ENCODE results near the gene GTPBP3. TPM values are rescaled to one million over a fixed set of nuclear protein-coding genes. Genes with fewer than 3 reads are reported as not detected.

The GTPBP3 gene
- total and polyA plus RNA-seq, 9 of the 15 experiments (the other 6 are each of a cell fraction or from before 2014, with no cell fraction given), result 4.9 to 124 (median 22.6) TPM

GRCh38 chr19:17303167-17303939 lies 34.0 kb upstream of the GTPBP3 start, which contains the start of gene ABHD8 (continued):
- TF ChIP-seq GMEB1 (CRISPR knock-in tag; IDR thresholded peaks at IDR 0.05) (peak; percentile 64), FOXA1 (IDR thresholded peaks at IDR 0.05; ENCODE audit: borderline replicate concordance) (no peak), PTBP1 (IDR thresholded peaks at IDR 0.05; ENCODE audit: low read depth, low read length) (no peak), ZNF263 (CRISPR knock-in tag; IDR thresholded peaks at IDR 0.05; ENCODE audit: borderline replicate concordance) (no peak; the same call in 1 of the 2 replicates), ZNF184 (CRISPR knock-in tag; IDR thresholded peaks at IDR 0.05) (no peak), CHD1 (IDR thresholded peaks at IDR 0.05; ENCODE audit: low read length) (no peak), SMC3 (conservative IDR thresholded peaks at IDR 0.05; ENCODE audit: insufficient read depth, low read depth, low read length) (no peak), RCOR1 (IDR thresholded peaks at IDR 0.05; ENCODE audit: borderline replicate concordance in 1 of 2, low read depth in 2 of 2, low read length in 2 of 2) (no peak), TEAD1 (CRISPR knock-in tag; IDR thresholded peaks at IDR 0.05) (no peak), ZFP30 (CRISPR knock-in tag; IDR thresholded peaks at IDR 0.05; ENCODE audit: borderline replicate concordance) (no peak), TOE1 (IDR thresholded peaks at IDR 0.05; ENCODE audit: borderline replicate concordance) (peak; percentile 87), TOE1 (CRISPR knock-in tag; IDR thresholded peaks at IDR 0.05; ENCODE audit: borderline replicate concordance, low read depth) (no peak), PHTF2 (CRISPR knock-in tag; IDR thresholded peaks at IDR 0.05) (no peak), EP400 (IDR thresholded peaks at IDR 0.05) (no peak)
- TF ChIP-seq, protein P1, sequence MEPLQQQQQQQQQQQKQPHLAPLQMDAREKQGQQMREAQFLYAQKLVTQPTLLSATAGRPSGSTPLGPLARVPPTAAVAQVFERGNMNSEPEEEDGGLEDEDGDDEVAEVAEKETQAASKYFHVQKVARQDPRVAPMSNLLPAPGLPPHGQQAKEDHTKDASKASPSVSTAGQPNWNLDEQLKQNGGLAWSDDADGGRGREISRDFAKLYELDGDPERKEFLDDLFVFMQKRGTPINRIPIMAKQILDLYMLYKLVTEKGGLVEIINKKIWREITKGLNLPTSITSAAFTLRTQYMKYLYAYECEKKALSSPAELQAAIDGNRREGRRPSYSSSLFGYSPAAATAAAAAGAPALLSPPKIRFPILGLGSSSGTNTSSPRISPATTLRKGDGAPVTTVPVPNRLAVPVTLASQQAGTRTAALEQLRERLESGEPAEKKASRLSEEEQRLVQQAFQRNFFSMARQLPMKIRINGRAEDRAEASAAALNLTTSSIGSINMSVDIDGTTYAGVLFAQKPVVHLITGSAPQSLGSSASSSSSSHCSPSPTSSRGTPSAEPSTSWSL (CRISPR knock-in tag; IDR thresholded peaks at IDR 0.05; ENCODE audit: borderline replicate concordance), result no peak
- TF ChIP-seq, protein P2, sequence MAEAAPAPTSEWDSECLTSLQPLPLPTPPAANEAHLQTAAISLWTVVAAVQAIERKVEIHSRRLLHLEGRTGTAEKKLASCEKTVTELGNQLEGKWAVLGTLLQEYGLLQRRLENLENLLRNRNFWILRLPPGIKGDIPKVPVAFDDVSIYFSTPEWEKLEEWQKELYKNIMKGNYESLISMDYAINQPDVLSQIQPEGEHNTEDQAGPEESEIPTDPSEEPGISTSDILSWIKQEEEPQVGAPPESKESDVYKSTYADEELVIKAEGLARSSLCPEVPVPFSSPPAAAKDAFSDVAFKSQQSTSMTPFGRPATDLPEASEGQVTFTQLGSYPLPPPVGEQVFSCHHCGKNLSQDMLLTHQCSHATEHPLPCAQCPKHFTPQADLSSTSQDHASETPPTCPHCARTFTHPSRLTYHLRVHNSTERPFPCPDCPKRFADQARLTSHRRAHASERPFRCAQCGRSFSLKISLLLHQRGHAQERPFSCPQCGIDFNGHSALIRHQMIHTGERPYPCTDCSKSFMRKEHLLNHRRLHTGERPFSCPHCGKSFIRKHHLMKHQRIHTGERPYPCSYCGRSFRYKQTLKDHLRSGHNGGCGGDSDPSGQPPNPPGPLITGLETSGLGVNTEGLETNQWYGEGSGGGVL (CRISPR knock-in tag; IDR thresholded peaks at IDR 0.05), result no peak
- TF ChIP-seq, protein P3, sequence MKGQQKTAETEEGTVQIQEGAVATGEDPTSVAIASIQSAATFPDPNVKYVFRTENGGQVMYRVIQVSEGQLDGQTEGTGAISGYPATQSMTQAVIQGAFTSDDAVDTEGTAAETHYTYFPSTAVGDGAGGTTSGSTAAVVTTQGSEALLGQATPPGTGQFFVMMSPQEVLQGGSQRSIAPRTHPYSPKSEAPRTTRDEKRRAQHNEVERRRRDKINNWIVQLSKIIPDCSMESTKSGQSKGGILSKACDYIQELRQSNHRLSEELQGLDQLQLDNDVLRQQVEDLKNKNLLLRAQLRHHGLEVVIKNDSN (CRISPR knock-in tag; IDR thresholded peaks at IDR 0.05), result peak; percentile 81
- TF ChIP-seq, protein P4, sequence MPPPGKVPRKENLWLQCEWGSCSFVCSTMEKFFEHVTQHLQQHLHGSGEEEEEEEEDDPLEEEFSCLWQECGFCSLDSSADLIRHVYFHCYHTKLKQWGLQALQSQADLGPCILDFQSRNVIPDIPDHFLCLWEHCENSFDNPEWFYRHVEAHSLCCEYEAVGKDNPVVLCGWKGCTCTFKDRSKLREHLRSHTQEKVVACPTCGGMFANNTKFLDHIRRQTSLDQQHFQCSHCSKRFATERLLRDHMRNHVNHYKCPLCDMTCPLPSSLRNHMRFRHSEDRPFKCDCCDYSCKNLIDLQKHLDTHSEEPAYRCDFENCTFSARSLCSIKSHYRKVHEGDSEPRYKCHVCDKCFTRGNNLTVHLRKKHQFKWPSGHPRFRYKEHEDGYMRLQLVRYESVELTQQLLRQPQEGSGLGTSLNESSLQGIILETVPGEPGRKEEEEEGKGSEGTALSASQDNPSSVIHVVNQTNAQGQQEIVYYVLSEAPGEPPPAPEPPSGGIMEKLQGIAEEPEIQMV (tag; conservative IDR thresholded peaks at IDR 0.05; ENCODE audit: low read depth), result no peak
